Nephron (organoid): Measurements from ENCODE around the gene TMEM80.
A peak's percentile ranks its signal among the peaks of the same experiment; 100 is the strongest.
"Not testable (repeated sequence)": the region's sequence is repeated elsewhere in the genome, so short reads cannot be mapped to it uniquely, and the experiment has no call there.

ENCODE experiments used
- H3K27ac Mint-ChIP-seq, 3 experiments: 2 replicates each; pipeline ENCODE4 v1.8.0; 2020; ENCODE audit warnings: mixed read lengths in 3 of 3, mild to moderate bottlenecking in 2 of 3, moderate library complexity in 1 of 3
- H3K27me3 Mint-ChIP-seq: 2 replicates; pipeline ENCODE4 v1.8.0; 2021; ENCODE audit warnings: low read depth, mild to moderate bottlenecking, moderate library complexity, mixed read lengths
- H3K36me3 Mint-ChIP-seq: 2 replicates; pipeline ENCODE4 v1.8.0; 2020; ENCODE audit warnings: low read depth, mixed read lengths
- H3K4me1 Mint-ChIP-seq: 2 replicates; pipeline ENCODE4 v1.8.0; 2020; ENCODE audit warnings: mixed read lengths
- H3K4me3 Mint-ChIP-seq, 3 experiments: 2 replicates each; pipeline ENCODE4 v1.8.0; 2020; ENCODE audit warnings: mild to moderate bottlenecking in 3 of 3, mixed read lengths in 3 of 3, moderate library complexity in 2 of 3
- H3K9me3 Mint-ChIP-seq: 2 replicates; pipeline ENCODE4 v1.8.0; 2020; ENCODE audit warnings: mixed read lengths
- TF ChIP-seq, protein P1 (sequence below), 3 experiments: fragments of 200-600 bp; sonication (generic); IDR thresholded peaks; one replicate each; pipeline ENCODE4 v1.5.0; 2021; ENCODE audit warnings: antibody characterized with exemption in 3 of 3; ENCODE audit not compliant: unreplicated experiment in 3 of 3

Gene TMEM80

DNA sequence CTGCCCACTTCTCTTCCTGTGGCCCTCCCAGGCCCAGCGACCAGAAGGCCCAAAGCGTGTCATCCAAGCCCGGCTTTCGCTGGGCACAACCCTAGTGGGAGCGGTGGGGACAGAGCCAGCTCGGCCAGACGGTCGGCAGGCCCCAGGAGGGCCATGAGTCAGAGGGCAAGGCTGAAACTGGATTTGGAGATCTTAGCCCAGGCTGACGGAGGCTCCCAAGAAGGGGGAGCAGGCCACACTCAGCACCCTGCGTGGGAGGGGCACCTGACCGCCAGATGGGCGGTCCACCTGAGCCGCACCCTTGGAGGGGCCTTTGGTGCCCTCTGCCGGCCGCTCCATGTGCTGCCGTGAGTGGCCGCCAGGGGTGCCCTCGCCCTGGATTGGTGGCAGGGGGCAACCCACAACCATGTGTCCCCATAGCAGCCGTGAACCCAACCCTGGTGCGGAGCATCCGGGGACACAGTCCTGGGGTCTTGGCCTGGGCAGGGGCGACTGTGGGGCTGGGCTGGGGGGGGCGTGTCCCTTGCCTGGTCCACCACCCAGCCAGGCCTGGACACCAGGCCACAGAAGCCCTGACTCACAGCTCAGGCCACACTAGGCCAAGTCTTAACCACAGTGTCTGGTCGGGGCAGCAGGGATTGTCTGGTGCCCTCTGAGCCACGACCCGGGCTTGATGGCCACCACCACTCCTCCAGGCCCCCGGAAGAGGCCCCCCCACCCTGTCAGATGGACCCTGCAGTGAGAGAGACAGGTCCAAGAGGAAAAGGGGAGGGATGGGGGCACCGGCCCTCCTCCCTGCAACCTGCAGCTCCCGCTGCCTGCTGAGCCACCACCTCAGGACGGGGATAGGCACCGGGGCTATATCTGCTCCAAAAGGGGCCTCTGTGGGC lies 32.5 kb downstream of the TMEM80 start:
- Mint-ChIP-seq H3K9me3 (no peaks in the 10 kb centered on the region), H3K4me1 (peaks cover 4% of the 10 kb centered on the region), H3K27ac (no peak overlapping the region), H3K27me3 (peaks cover 30% of the 10 kb centered on the region), H3K36me3 (peaks cover 5% of the 10 kb centered on the region), H3K4me3 (no peak overlapping the region)
- TF ChIP-seq, protein P1, sequence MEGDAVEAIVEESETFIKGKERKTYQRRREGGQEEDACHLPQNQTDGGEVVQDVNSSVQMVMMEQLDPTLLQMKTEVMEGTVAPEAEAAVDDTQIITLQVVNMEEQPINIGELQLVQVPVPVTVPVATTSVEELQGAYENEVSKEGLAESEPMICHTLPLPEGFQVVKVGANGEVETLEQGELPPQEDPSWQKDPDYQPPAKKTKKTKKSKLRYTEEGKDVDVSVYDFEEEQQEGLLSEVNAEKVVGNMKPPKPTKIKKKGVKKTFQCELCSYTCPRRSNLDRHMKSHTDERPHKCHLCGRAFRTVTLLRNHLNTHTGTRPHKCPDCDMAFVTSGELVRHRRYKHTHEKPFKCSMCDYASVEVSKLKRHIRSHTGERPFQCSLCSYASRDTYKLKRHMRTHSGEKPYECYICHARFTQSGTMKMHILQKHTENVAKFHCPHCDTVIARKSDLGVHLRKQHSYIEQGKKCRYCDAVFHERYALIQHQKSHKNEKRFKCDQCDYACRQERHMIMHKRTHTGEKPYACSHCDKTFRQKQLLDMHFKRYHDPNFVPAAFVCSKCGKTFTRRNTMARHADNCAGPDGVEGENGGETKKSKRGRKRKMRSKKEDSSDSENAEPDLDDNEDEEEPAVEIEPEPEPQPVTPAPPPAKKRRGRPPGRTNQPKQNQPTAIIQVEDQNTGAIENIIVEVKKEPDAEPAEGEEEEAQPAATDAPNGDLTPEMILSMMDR (IDR thresholded peaks at IDR 0.05; ENCODE audit: unreplicated experiment in 3 of 3): peak; percentile 95 to 97 (median 96)

DNA sequence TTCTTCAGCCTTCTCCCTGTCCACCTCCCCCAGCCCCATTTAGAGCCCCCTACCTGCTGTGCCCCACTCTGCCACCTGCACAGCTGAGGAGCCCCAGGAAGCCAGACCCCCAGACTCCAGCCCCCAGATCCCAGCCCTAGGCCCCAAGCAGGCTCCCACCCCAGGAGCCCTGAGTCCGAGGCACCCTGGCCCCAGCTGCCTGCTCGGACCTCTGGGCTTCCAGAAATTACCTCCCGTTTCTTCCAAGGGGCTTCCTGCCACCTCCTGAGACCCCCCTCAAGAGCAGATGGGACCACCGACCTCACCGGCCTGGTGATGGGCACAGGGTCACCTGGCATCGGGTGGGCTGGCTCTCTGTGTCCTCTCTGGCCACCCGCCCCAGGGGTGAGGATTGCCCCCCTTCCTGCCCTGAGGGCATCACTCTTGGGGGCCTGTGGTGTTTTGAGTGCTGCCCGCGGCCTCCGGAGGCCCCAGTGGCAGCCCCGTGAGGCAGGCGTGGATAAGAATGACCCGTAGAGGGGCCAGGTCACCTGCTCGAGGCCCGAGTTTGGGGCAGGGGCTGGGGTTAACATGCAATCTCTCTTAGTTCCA lies 33.4 kb downstream of the TMEM80 start:
- TF ChIP-seq, protein P1 (IDR thresholded peaks at IDR 0.05; ENCODE audit: unreplicated experiment in 3 of 3): no peak
- Mint-ChIP-seq H3K9me3 (no peaks in the 10 kb centered on the region), H3K27ac (no peak overlapping the region), H3K36me3 (no peaks in the 10 kb centered on the region), H3K4me3 (no peak overlapping the region), H3K4me1 (peaks cover 4% of the 10 kb centered on the region), H3K27me3 (peaks cover 22% of the 10 kb centered on the region)

DNA sequence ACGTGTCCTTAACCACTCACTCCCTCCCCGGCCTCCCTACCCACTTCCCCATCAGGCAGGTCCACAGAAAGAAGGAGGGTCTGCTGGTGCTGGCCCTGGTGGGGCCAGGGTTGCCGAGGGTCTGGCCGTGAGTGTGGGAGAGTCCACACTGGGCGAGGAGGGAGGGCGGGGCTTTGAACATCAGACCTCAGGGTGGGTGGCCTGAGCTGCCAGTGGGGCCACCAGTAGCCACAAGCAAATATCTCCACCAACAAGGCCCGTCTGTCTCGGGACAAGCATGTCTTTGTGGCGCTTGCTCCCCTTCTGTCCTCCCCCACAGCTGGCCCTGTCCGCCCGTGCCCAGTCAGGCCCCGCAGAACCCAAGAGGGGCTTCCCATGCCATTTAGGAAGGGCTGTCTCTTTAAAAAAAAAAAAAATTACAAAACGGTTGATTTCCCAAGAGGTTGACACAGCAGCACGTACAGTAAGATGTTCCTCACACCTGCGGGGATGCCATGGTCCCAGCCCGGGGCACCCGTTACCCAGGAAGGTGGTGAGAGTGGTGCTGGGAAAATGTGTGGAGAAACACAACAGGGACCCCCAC lies 34.0 kb downstream of the TMEM80 start:
- H3K4me3 Mint-ChIP-seq: no peak overlapping the region
- peaks cover 20% of the 10 kb centered on the region for H3K27me3 Mint-ChIP-seq
- peaks cover 4% of the 10 kb centered on the region for H3K9me3 Mint-ChIP-seq
- no peaks in the 10 kb centered on the region for H3K36me3 Mint-ChIP-seq
- no peak overlapping the region for H3K27ac Mint-ChIP-seq
- TF ChIP-seq, protein P1 (IDR thresholded peaks at IDR 0.05; ENCODE audit: unreplicated experiment in 3 of 3): no peak
- peaks cover 4% of the 10 kb centered on the region for H3K4me1 Mint-ChIP-seq

DNA sequence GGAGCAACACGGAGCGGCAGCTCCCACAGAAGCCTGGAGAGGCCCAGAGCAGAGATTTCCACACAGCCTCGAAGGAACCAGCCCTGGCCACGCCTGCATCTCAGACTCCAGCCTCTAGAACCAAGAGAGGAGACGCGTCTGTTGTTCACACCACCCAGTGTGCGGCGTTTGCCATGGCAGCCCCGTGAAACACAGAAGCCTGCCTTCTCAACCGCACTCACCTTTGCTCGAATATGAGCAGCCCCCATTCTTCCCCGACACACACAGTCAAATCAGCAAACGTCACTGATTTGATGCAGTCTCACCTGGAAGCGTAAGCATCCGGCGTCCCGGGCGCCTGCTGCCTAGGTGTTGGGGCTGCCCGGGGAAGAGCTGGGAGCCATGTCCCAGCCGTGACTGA lies 37.5 kb downstream of the TMEM80 start:
- Mint-ChIP-seq H3K9me3 (peaks cover 7% of the 10 kb centered on the region), H3K4me1 (peaks cover 4% of the 10 kb centered on the region)
- TF ChIP-seq, protein P1 (IDR thresholded peaks at IDR 0.05; ENCODE audit: unreplicated experiment in 3 of 3): no peak

DNA sequence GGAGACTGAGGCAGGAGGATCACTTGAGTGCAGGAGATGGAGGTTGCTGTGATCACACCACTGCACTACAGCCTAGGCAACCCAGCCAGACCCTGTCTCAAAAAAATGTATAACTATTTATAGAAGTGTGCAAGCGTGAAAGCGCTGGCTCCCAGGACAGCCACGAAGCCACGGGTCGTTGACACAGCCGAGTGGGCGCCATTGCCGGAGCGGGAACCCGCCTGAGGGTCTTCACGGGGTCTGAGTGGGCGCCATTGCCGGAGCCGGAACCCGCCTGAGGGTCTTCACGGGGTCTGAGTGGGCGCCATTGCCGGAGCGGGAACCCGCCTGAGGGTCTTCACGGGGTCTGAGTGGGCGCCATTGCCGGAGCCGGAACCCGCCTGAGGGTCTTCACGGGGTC lies 38.9 kb downstream of the TMEM80 start:
- not testable (repeated sequence) for H3K4me1 Mint-ChIP-seq, H3K27ac Mint-ChIP-seq, H3K9me3 Mint-ChIP-seq, H3K4me3 Mint-ChIP-seq, H3K36me3 Mint-ChIP-seq
- H3K27me3 Mint-ChIP-seq: peaks cover 21% of the 10 kb centered on the region

More for the DNA sequence above, 37.5 kb downstream of the TMEM80 start:
- Mint-ChIP-seq H3K27me3 (peaks cover 20% of the 10 kb centered on the region), H3K27ac (no peak overlapping the region), H3K4me3 (no peak overlapping the region), H3K36me3 (no peaks in the 10 kb centered on the region)

DNA sequence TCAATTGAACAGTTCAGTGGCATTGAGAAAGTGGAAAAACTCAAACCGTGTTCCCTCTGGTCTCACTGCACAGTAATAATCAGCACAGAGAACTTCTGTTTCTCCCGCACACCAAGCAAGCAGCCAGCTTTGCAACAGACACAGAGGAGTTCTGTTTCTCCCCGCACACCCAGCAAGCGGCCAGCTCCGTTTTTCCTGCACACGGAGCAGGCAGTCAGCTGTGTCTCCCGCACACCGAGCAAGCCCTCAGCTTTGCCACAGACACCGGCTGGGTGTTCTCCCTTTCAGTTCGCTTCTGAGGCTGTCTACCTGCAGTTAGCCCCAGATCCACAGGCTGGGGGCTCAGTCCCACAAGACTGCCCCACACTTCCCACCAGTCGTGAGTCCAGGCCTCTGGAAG lies 41.8 kb downstream of the TMEM80 start:
- no peak overlapping the region for H3K4me3 Mint-ChIP-seq
- TF ChIP-seq, protein P1 (IDR thresholded peaks at IDR 0.05; ENCODE audit: unreplicated experiment in 3 of 3): no peak
- H3K27me3 Mint-ChIP-seq: peaks cover 18% of the 10 kb centered on the region
- no peaks in the 10 kb centered on the region for H3K36me3 Mint-ChIP-seq
- H3K4me1 Mint-ChIP-seq: peaks cover 4% of the 10 kb centered on the region
- H3K9me3 Mint-ChIP-seq: peaks cover 7% of the 10 kb centered on the region
- peak overlapping the region in 1 of 3 experiments; percentile 11 for H3K27ac Mint-ChIP-seq

DNA sequence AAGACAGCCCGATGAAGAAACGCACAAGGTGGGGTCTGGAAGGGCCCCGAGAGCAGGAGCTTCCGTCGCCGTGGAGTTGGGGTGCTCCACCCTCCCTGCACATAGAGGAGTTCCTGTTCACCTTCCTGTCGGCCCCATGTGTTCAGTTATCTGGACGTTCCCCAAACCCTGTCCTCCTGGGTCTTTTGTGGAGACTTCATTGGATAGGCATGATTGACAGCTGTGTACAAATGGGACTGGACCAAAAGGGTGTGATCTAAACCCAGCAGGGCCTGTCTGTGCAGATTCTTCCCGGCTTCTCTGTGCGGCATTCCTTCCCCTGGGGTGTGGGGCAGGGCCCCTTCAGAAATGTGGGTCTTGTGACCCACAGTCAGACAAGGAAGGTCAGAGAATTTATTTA lies 42.3 kb downstream of the TMEM80 start:
- H3K36me3 Mint-ChIP-seq, H3K9me3 Mint-ChIP-seq, H3K4me1 Mint-ChIP-seq, H3K4me3 Mint-ChIP-seq: not testable (repeated sequence)
- peak overlapping the region in 1 of 3 experiments; percentile 11 for H3K27ac Mint-ChIP-seq
- H3K27me3 Mint-ChIP-seq: peaks cover 18% of the 10 kb centered on the region
